Skin of body (tissue), 3 donors: Measurements from ENCODE around the gene EDA. TPM values are rescaled to one million over a fixed set of nuclear protein-coding genes. Genes with fewer than 3 reads are reported as not detected.

Source experiments
- DNase-seq: peaks from one replicate; lab custom pipeline; 2025; lab: John Stamatoyannopoulos, UW
- small RNA-seq: library from RNA; depleted of rRNA; stranded (forward); fragments of <200 nt; gene quantifications from one replicate; pipeline ENCODE3, GENCODE V24; 2014; ENCODE audit warnings: low replicate concordance
- total RNA-seq: library from RNA; depleted of rRNA; stranded (reverse); fragments of >200 nt; gene quantifications from one replicate; pipeline ENCODE4 v1.2.3, GENCODE V29; 2014

EDA gene
- total RNA-seq, 1 donor from 2014 or later, result 7.6 TPM

DNA sequence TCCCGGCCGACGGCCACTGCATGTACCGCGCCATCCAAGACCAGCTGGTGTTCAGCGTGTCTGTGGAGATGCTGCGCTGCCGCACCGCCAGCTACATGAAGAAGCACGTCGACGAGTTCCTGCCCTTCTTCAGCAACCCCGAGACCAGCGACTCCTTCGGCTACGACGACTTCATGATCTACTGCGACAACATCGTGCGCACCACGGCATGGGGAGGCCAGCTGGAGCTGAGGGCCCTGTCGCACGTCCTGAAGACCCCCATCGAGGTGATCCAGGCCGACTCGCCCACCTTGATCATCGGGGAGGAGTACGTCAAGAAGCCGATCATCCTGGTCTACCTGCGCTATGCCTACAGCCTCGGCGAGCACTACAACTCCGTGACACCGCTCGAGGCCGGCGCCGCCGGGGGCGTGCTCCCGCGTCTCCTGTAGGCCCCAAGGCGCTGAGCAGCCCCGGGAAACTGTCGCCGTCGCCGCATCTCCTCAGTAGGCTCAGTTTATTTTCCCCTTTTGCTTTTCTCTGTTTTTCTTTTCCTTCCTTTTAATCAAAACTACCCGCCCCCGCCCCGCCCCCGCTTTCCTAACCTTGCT, 447.1 kb downstream of the EDA start:
- DNase-seq, result no peak

GRCh38 chrX:70066646-70067045, 450.7 kb downstream of the EDA start:
- no peak for DNase-seq

GRCh38 chrX:70079297-70079696, 463.4 kb downstream of the EDA start:
- DNase-seq, result no peak

GRCh38 chrX:70079870-70080269, 464.0 kb downstream of the EDA start:
- DNase-seq, result no peak

DNA sequence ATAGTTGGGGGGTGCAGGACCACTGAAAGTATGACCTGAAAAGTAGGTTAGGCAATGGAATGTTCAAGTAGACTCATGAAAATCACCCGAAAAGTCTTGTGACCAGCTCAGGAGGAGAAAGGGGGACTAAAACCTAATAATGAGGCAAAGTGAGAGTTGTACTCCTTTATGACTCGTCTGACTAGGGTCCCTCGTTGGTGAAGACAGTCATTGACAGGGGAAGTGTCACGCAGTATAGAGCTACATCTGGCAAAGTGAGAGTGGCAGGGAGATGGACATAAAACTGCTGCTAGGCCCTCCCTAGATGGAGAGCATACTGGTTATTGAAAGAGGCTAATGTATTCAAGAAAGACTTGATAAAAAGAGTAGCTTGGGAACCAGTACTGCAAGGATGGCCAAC, 466.8 kb downstream of the EDA start:
- DNase-seq, result no peak

- no peak for DNase-seq
These were observed 468.8 kb downstream of the EDA start for GRCh38 chrX:70084592-70085240.

DNA sequence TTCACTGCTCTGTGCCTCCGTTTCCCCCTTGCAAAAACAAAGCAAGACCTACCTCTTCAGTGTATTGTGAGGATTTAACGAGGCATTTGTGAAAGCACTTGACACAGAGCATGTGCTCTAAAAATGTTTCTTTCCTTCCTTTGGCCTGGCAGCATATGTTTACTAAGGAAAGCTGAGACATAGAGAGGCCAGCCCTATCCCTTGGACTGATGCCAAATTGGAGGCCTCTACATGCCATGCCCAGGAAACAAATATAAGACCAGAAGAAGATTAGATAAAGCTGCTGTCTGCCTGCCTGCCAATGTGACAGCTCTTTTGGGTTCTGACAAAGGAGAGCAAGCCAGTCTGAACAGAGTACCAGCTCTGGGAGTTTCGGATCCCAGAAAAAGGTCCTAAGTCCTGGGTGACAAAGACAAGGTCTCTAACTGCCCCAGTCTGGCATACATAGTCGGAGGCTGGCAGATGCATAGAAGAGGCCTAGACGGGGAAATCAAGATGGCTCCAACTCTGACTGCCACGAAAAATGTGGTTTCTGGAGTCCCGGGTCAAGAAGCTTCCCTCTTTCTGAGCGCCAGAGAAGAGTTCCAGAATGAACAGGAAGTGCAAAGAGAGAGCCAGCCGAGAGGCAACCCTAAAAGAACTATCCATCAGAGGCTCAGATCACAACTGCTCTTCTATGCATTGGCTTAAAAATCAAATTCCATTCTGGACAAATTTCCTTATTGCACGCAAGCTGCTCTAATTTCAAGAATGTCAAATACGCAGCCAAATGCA, 472.1 kb downstream of the EDA start:
- DNase-seq, result peak; percentile 21

DNA sequence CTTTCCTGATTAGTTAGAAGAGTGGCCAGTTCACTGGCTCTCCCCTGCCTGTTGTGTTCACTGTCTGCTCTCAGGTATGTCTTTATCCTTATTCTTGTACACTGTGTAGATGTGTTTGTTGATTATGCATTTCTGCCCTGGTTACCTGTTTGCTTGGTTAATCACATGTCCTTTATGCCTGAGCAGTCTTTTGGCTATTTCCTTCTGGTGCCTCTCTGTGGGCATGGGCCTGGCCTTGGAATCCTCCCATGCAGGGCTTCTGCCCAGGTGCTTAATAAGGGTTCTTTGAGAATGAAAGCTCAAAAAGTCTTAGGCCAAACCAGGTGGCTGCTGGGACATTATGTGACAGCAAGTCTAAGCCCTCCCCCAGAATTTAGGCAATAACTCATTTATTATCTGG, 472.8 kb downstream of the EDA start:
- no peak for DNase-seq

Small RNA genes within 50 kb of the gene (small RNA-seq; reads per million reads assigned to genes)
- gene MIR676 (1.8 reads per million, percentile 85 among the genes with 10 or more reads in this experiment), gene RF00012 (not detected)

Other genes with a start within 250 kb of the EDA start
- gene NALF2, start 111.8 kb upstream of the EDA start, total RNA-seq, result 0.10 TPM